ENCODE data around the gene ZBTB7B.

DNA sequence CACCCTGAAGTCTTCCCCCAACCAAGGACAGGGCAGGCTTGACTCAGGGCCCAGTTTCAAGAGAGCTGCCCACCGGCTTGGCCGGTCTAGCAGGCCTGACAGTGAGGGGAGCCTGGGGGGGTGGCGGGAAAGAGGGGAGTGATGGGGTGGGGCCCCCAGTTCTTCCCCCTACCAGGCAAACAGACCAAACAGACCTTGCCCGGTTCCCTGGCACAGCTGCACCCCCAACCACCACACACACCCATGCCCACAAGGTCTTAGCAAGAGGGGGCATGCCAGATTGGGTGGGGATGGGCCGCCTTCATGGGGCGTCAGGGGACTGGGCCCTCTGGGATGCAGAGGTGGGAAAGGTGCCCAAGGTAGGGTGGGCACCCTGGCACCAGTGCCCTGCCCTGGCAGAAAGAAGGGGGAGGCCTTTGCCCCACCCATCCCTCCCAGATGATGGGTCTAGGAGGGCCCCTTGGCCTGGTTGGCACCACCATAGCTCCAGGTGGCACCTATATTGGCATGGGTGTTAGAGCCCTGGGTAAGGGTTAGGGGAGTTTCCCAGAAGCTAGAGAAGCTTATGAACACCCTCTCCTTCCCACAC lies 8.9 kb downstream of the ZBTB7B start:
- TF ChIP-seq, protein P1, sequence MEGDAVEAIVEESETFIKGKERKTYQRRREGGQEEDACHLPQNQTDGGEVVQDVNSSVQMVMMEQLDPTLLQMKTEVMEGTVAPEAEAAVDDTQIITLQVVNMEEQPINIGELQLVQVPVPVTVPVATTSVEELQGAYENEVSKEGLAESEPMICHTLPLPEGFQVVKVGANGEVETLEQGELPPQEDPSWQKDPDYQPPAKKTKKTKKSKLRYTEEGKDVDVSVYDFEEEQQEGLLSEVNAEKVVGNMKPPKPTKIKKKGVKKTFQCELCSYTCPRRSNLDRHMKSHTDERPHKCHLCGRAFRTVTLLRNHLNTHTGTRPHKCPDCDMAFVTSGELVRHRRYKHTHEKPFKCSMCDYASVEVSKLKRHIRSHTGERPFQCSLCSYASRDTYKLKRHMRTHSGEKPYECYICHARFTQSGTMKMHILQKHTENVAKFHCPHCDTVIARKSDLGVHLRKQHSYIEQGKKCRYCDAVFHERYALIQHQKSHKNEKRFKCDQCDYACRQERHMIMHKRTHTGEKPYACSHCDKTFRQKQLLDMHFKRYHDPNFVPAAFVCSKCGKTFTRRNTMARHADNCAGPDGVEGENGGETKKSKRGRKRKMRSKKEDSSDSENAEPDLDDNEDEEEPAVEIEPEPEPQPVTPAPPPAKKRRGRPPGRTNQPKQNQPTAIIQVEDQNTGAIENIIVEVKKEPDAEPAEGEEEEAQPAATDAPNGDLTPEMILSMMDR (IDR thresholded peaks at IDR 0.05): no peak
- no peak for TF ChIP-seq POLR2A (IDR thresholded peaks at IDR 0.05)
- no peak for TF ChIP-seq POLR2AphosphoS5 (IDR thresholded peaks at IDR 0.05; ENCODE audit: insufficient read depth in 1 of 2, low read depth in 1 of 2)
